ENCODE results near the gene OPRM1.
"Not testable (repeated sequence)": the region's sequence is repeated elsewhere in the genome, so short reads cannot be mapped to it uniquely, and the experiment has no call there.

The OPRM1 gene

DNA sequence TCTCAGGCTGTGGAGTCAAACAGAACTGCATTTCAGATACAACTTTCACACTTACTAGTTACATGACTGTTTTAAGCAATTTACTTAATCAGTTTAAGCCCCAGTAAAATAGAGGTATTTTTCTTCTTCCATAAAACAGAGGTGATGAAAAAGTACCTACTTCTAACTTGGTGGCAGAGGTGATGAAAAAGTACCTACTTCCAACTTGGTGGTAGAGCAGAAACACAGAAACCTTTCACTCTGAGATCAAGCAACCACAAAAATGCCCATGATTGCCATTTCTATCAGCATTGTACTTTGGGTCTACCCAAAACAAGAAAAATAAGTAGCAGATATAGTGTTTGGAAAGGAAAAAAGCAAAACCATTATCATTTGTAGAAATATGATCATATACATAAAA lies 148.7 kb downstream of the OPRM1 start:
- H3K4me1 Mint-ChIP-seq (ENCODE audit: low read depth), result peaks cover 50% of the 10 kb centered on the region
- peaks cover 38% of the 10 kb centered on the region for H3K36me3 Mint-ChIP-seq
- no peak overlapping the region for H3K4me3 Mint-ChIP-seq
- H3K9me3 Mint-ChIP-seq (ENCODE audit: low read depth), result no peaks in the 10 kb centered on the region
- H3K27me3 Mint-ChIP-seq, result no peaks in the 10 kb centered on the region
- peak overlapping the region; percentile 47 for H3K27ac Mint-ChIP-seq

GRCh38 chr6:154196333-154196885 lies 157.4 kb downstream of the OPRM1 start:
- no peaks in the 10 kb centered on the region for H3K9me3 Mint-ChIP-seq (ENCODE audit: low read depth)

DNA sequence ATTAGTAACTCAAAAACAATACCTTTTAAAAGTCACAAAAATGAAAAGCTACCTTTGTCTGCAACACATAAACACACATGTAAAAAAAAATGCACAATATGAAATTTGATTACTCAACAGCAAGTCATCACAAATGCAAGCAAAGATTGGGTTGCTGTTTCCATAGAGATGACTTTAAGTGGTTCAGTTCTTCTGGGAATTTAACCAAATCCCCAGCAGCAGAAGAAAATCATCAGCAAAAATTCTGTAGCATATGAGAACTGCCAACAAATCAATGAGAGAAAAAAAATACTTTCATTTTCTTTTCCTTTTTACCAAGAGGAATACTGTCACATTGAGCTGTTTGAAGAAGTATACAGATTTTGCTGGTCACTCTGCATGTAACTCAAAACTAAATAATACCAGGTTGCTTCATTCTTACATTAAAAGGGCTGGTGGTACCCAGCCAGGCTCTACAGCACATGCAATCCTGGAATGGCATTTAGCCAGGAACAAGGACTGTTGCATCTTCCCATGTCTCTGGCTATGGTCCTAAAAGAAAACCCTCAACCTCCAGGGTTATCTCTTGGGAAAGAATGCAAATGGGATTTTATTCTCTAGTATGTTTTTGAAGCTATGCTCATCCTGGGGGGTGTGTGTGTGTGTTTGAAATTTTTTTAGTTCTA lies 158.3 kb downstream of the OPRM1 start:
- Mint-ChIP-seq H3K36me3 (peaks cover 37% of the 10 kb centered on the region), H3K4me3 (no peak overlapping the region), H3K4me1 (ENCODE audit: low read depth) (peaks cover 71% of the 10 kb centered on the region), H3K9me3 (ENCODE audit: low read depth) (no peaks in the 10 kb centered on the region), H3K27me3 (no peaks in the 10 kb centered on the region), H3K27ac (no peak overlapping the region)

More at GRCh38 chr6:154196333-154196885, 157.4 kb downstream of the OPRM1 start:
- Mint-ChIP-seq H3K4me3 (no peak overlapping the region), H3K36me3 (peaks cover 33% of the 10 kb centered on the region), H3K27me3 (no peaks in the 10 kb centered on the region), H3K4me1 (ENCODE audit: low read depth) (peaks cover 65% of the 10 kb centered on the region), H3K27ac (peak overlapping the region; percentile 16)

GRCh38 chr6:154201688-154202087 lies 162.6 kb downstream of the OPRM1 start:
- not testable (repeated sequence) for H3K9me3 Mint-ChIP-seq (ENCODE audit: low read depth); H3K27me3 Mint-ChIP-seq; H3K4me3 Mint-ChIP-seq
- peaks cover 72% of the 10 kb centered on the region for H3K4me1 Mint-ChIP-seq (ENCODE audit: low read depth)
- H3K36me3 Mint-ChIP-seq, result peaks cover 47% of the 10 kb centered on the region
- peak overlapping the region; percentile 66 for H3K27ac Mint-ChIP-seq

GRCh38 chr6:154202339-154202738 lies 163.3 kb downstream of the OPRM1 start:
- peaks cover 50% of the 10 kb centered on the region for H3K36me3 Mint-ChIP-seq
- H3K4me3 Mint-ChIP-seq, result peak overlapping the region; percentile 1
- no peaks in the 10 kb centered on the region for H3K9me3 Mint-ChIP-seq (ENCODE audit: low read depth)
- H3K4me1 Mint-ChIP-seq (ENCODE audit: low read depth), result peaks cover 68% of the 10 kb centered on the region
- peak overlapping the region; percentile 46 for H3K27ac Mint-ChIP-seq
- H3K27me3 Mint-ChIP-seq, result no peaks in the 10 kb centered on the region

DNA sequence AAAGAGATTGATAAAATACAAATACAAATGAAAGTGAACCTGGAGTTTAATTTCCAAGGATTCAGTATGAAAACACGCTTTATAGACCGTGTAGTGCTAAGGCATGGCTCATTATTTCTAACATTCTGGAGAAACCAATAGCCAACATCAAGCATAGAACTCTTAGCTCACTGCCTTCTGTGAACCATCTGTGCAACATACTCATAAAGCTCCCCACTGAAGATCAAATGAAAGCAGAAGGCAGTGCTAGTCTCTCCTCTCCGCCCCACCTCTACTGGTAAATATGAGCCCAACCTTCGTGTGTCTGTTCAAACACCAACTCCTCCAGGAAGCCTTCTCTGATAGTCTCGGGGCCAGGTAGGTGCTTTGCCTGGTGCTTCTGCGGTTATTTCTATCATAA lies 163.9 kb downstream of the OPRM1 start:
- peak overlapping the region; percentile 61 for H3K27ac Mint-ChIP-seq
- peaks cover 56% of the 10 kb centered on the region for H3K36me3 Mint-ChIP-seq
- H3K4me1 Mint-ChIP-seq (ENCODE audit: low read depth), result peaks cover 64% of the 10 kb centered on the region
- H3K4me3 Mint-ChIP-seq, result no peak overlapping the region
- no peaks in the 10 kb centered on the region for H3K27me3 Mint-ChIP-seq
- no peaks in the 10 kb centered on the region for H3K9me3 Mint-ChIP-seq (ENCODE audit: low read depth)

DNA sequence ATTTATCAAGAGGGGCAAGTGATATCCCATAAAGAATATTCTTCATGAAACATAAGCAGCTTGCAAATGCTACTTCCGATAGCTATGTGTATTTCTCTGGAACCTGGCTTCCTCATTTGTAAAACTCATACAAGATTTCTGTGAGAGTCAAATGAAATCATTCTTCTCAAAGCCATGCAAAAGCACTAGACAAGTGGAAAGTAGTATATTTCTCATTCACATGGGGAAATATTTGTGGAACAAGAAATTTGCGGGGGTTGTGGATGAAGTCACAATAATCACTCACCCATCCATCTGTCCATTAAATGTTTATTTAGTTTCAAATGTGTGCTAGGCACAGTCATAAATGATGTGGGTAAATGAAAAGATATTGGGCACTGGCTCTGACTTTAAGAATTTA lies 167.1 kb downstream of the OPRM1 start:
- peaks cover 46% of the 10 kb centered on the region for H3K36me3 Mint-ChIP-seq
- no peaks in the 10 kb centered on the region for H3K9me3 Mint-ChIP-seq (ENCODE audit: low read depth)
- H3K27me3 Mint-ChIP-seq, result no peaks in the 10 kb centered on the region
- H3K4me1 Mint-ChIP-seq (ENCODE audit: low read depth), result peaks cover 52% of the 10 kb centered on the region
- peak overlapping the region; percentile 67 for H3K27ac Mint-ChIP-seq
- H3K4me3 Mint-ChIP-seq, result no peak overlapping the region

DNA sequence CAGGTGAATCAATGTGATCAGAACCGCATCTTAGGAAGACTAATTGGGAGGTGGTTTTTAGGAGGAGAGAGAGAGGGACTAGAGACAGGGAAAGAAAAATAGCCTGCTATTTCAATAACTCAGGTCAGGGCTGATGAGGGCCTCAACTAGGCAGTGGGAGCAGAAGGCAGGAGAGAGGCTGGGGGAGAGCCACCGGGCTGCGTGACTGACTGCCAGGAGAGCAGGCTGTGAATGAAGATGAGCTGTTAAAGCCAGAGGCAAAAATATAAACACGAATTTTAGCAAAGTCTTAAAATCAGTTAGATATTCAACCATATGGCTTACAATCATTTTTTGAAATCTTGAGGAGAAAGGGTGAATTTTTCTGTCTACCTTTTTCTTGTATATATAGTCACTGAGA lies 168.0 kb downstream of the OPRM1 start:
- H3K27ac Mint-ChIP-seq, result peak overlapping the region; percentile 58
- peak overlapping the region; percentile 1 for H3K4me3 Mint-ChIP-seq
- peaks cover 44% of the 10 kb centered on the region for H3K36me3 Mint-ChIP-seq
- no peaks in the 10 kb centered on the region for H3K27me3 Mint-ChIP-seq
- peaks cover 46% of the 10 kb centered on the region for H3K4me1 Mint-ChIP-seq (ENCODE audit: low read depth)
- H3K9me3 Mint-ChIP-seq (ENCODE audit: low read depth), result no peaks in the 10 kb centered on the region

GRCh38 chr6:154209555-154209954 lies 170.5 kb downstream of the OPRM1 start:
- Mint-ChIP-seq H3K9me3 (ENCODE audit: low read depth) (no peaks in the 10 kb centered on the region), H3K4me1 (ENCODE audit: low read depth) (peaks cover 37% of the 10 kb centered on the region), H3K36me3 (peaks cover 38% of the 10 kb centered on the region), H3K27me3 (no peaks in the 10 kb centered on the region), H3K27ac (no peak overlapping the region), H3K4me3 (no peak overlapping the region)

- H3K27me3 Mint-ChIP-seq, result no peaks in the 10 kb centered on the region
- no peaks in the 10 kb centered on the region for H3K9me3 Mint-ChIP-seq (ENCODE audit: low read depth)
- H3K4me1 Mint-ChIP-seq (ENCODE audit: low read depth), result peaks cover 31% of the 10 kb centered on the region
- no peak overlapping the region for H3K4me3 Mint-ChIP-seq
- H3K36me3 Mint-ChIP-seq, result peaks cover 32% of the 10 kb centered on the region
- no peak overlapping the region for H3K27ac Mint-ChIP-seq
These were observed 171.6 kb downstream of the OPRM1 start for GRCh38 chr6:154210678-154211077.

DNA sequence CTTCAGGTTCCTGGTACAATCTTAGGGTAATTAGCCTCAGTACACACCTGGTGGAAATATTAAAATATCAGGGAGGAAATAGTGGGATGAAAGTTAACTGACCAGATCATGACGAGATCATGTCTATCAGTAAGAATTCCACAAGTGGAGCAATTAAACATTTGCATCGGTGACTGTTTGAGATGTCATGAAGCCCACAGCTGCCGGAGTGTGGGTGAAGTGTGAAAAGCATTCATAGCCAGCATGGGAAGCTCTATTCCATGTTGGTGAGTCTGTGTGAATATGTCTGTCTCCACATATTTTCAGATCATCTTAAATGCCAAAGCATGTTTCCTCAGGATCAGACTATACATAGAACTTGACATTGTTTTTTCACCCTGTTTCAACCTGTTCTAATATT lies 174.7 kb downstream of the OPRM1 start:
- no peaks in the 10 kb centered on the region for H3K27me3 Mint-ChIP-seq
- no peak overlapping the region for H3K4me3 Mint-ChIP-seq
- H3K4me1 Mint-ChIP-seq (ENCODE audit: low read depth), result peaks cover 33% of the 10 kb centered on the region
- H3K27ac Mint-ChIP-seq, result no peak overlapping the region
- peaks cover 15% of the 10 kb centered on the region for H3K36me3 Mint-ChIP-seq
- H3K9me3 Mint-ChIP-seq (ENCODE audit: low read depth), result no peaks in the 10 kb centered on the region

DNA sequence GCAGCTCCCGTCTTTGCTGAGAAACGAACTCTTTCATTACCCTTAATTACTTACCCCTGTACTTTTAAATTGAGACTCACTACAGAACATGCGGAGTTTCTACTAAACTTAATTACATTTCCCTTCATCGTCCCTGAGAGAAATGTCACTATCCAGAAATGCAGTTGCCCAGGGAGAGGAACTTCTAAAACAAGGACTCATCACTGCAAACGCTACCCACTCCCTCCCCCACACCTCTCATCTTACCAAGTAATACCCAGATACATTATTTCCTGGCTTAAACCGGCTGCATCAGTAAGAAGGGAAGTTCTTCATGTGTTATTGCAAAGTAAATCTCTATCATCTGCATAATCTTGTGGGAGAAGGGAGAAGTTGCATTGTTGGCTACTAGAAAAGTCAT lies 179.3 kb downstream of the OPRM1 start:
- Mint-ChIP-seq H3K36me3 (peaks cover 17% of the 10 kb centered on the region), H3K4me3 (peak overlapping the region; percentile 52), H3K27ac (peak overlapping the region; percentile 88), H3K4me1 (ENCODE audit: low read depth) (peaks cover 58% of the 10 kb centered on the region), H3K9me3 (ENCODE audit: low read depth) (no peaks in the 10 kb centered on the region), H3K27me3 (no peaks in the 10 kb centered on the region)

GRCh38 chr6:154218787-154219186 lies 179.7 kb downstream of the OPRM1 start:
- Mint-ChIP-seq H3K27ac (peak overlapping the region; percentile 88), H3K4me1 (ENCODE audit: low read depth) (peaks cover 63% of the 10 kb centered on the region), H3K27me3 (no peaks in the 10 kb centered on the region), H3K36me3 (peaks cover 17% of the 10 kb centered on the region), H3K4me3 (peak overlapping the region; percentile 6), H3K9me3 (ENCODE audit: low read depth) (no peaks in the 10 kb centered on the region)

- Mint-ChIP-seq H3K4me3 (peak overlapping the region; percentile 6), H3K4me1 (ENCODE audit: low read depth) (peaks cover 65% of the 10 kb centered on the region), H3K36me3 (peaks cover 19% of the 10 kb centered on the region)
These were observed 180.2 kb downstream of the OPRM1 start for GRCh38 chr6:154219250-154219649.

GRCh38 chr6:154222716-154223115 lies 183.7 kb downstream of the OPRM1 start:
- no peaks in the 10 kb centered on the region for H3K27me3 Mint-ChIP-seq
- H3K4me3 Mint-ChIP-seq, result no peak overlapping the region
- H3K9me3 Mint-ChIP-seq (ENCODE audit: low read depth), result no peaks in the 10 kb centered on the region
- H3K4me1 Mint-ChIP-seq (ENCODE audit: low read depth), result peaks cover 82% of the 10 kb centered on the region
- H3K27ac Mint-ChIP-seq, result peak overlapping the region; percentile 86
- peaks cover 26% of the 10 kb centered on the region for H3K36me3 Mint-ChIP-seq

More at GRCh38 chr6:154219250-154219649, 180.2 kb downstream of the OPRM1 start:
- no peaks in the 10 kb centered on the region for H3K27me3 Mint-ChIP-seq
- peak overlapping the region; percentile 88 for H3K27ac Mint-ChIP-seq
- H3K9me3 Mint-ChIP-seq (ENCODE audit: low read depth), result no peaks in the 10 kb centered on the region

- H3K27ac Mint-ChIP-seq, result peak overlapping the region; percentile 86
- peaks cover 82% of the 10 kb centered on the region for H3K4me1 Mint-ChIP-seq (ENCODE audit: low read depth)
- H3K9me3 Mint-ChIP-seq (ENCODE audit: low read depth), result no peaks in the 10 kb centered on the region
- H3K36me3 Mint-ChIP-seq, result peaks cover 28% of the 10 kb centered on the region
- peak overlapping the region; percentile 31 for H3K4me3 Mint-ChIP-seq
- H3K27me3 Mint-ChIP-seq, result no peaks in the 10 kb centered on the region
These were observed 184.3 kb downstream of the OPRM1 start for GRCh38 chr6:154223296-154223695.

Data from activated naive CD8-positive, alpha-beta T cell (primary cell).